ENCODE data around the gene TBR1. TPM values are rescaled to one million over a fixed set of nuclear protein-coding genes. Genes with fewer than 3 reads are reported as not detected.

TBR1 gene
- total RNA-seq, 2 experiments from 2014 or later: not detected

GRCh38 chr2:161426455-161426921 is 10.4 kb downstream of the TBR1 start:
- CTCF ChIA-PET: no interaction called here

GRCh38 chr2:161426922-161427663 is 11.0 kb downstream of the TBR1 start:
- ChIA-PET POLR2A (no interaction called here), CTCF (no interaction called here)

More at GRCh38 chr2:161426455-161426921, 10.4 kb downstream of the TBR1 start:
- POLR2A ChIA-PET: no interaction called here

- ChIA-PET POLR2A (no interaction called here), CTCF (no interaction called here)
Observed at GRCh38 chr2:161427664-161428587, 11.8 kb downstream of the TBR1 start.

GRCh38 chr2:161430386-161430785 is 14.3 kb downstream of the TBR1 start:
- CTCF ChIA-PET: no interaction called here
- POLR2A ChIA-PET: no interaction called here

- POLR2A ChIA-PET: no interaction called here
- CTCF ChIA-PET: no interaction called here
Observed at GRCh38 chr2:161432107-161432506, 16.0 kb downstream of the TBR1 start.

GRCh38 chr2:161434118-161434517 is 18.0 kb downstream of the TBR1 start:
- ChIA-PET POLR2A (no interaction called here), CTCF (no interaction called here)

GRCh38 chr2:161436411-161436810 is 20.3 kb downstream of the TBR1 start:
- ChIA-PET POLR2A (no interaction called here), CTCF (no interaction called here)

- CTCF ChIA-PET: no interaction called here
- POLR2A ChIA-PET: no interaction called here
Observed at GRCh38 chr2:161438598-161438997, 22.5 kb downstream of the TBR1 start.

GRCh38 chr2:161445097-161445496 is 29.0 kb downstream of the TBR1 start:
- POLR2A ChIA-PET: no interaction called here
- CTCF ChIA-PET: no interaction called here

GRCh38 chr2:161448431-161448830 is 32.3 kb downstream of the TBR1 start:
- POLR2A ChIA-PET: no interaction called here
- CTCF ChIA-PET: no interaction called here

- ChIA-PET POLR2A (no interaction called here), CTCF (no interaction called here)
Observed at GRCh38 chr2:161471631-161472030, 55.5 kb downstream of the TBR1 start.

GRCh38 chr2:161474920-161475319 is 58.8 kb downstream of the TBR1 start:
- POLR2A ChIA-PET: no interaction called here
- CTCF ChIA-PET: no interaction called here

Other genes starting within 250 kb of the TBR1 start
- gene PSMD14, start 107.9 kb upstream of the TBR1 start, total RNA-seq: 100 to 1,000 TPM in 1 of 2 experiments, 10 to 100 TPM in 1; 99.1 to 105 TPM
- gene SLC4A10, start 208.1 kb downstream of the TBR1 start, total RNA-seq: under 1 TPM; 0.63 to 0.71 TPM